EH (cell line): ENCODE results near the gene KRTAP2-3.
"Not testable (repeated sequence)": the region's sequence is repeated elsewhere in the genome, so short reads cannot be mapped to it uniquely, and the experiment has no call there.

Experiments
- DNase-seq: peaks from one replicate; pipeline ENCODE4 v3.0.0-alpha.2; 2015; ENCODE audit warnings: low read depth

KRTAP2-3 gene, protein sequence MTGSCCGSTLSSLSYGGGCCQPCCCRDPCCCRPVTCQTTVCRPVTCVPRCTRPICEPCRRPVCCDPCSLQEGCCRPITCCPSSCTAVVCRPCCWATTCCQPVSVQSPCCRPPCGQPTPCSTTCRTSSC

DNA sequence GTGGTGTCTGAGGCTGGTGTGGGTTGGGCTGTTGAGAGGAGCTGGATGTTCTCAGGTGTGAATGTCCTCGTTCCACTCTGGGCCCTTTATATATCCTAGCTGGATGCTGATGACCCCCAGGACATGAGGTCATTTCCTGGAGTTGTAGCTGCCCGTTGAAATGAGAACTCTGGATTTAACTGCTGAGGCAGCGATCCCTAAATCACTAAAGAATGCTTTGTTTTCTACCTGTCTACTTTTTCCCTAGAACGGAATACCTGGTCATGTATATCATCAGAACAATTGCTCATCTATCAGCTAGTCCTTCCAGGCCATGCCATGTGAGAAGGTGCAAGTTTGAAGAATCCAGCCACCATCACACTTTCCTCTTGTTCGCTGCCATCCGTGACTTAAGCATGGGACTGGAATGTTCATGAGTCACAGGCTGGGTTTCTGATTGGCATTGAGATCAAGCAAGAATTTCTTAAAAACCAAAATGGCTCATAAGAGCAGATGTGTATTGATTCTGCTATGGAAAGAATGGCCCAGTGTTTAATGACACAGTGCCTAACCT lies at the start of gene KRTAP2-3:
KRTAP2-3 (minus strand) TSS at position 63 of the 553 bp plus-strand sequence. CDS start 64 bp downstream, outside the sequence.
- DNase-seq: peak; percentile 98

DNA sequence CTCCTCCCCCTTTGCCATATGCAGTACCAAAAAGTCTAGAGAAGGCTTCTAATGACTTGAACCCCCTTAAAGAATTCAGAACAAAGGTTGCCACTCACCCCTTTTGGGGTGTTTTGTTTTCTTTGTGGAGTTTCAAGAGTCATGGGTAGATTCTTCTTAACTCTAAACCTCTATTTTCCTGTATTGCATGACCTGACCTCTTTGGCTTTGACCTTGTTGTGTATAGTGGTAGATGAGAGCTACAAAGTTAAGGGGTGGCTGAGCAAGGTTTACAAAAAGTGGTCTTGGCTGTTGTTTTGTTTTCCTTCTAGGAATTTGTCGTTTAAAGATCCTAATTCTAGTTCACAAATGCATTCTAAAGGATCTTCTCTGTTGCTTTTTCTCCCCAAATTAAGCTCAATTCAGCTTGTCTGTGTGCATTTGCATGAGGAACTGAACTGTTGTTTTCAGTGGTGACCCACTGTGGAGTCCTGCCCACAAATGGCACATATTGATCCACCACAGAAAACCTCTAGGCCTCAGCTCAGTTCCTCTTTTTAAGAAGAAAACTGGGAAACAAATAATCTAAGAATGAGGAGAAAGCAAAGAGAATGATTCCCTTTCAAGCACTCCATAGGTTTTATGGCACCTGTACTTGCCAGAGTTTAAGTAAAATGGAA lies 48.9 kb upstream of the KRTAP2-3 start:
- not testable (repeated sequence) for DNase-seq

DNA sequence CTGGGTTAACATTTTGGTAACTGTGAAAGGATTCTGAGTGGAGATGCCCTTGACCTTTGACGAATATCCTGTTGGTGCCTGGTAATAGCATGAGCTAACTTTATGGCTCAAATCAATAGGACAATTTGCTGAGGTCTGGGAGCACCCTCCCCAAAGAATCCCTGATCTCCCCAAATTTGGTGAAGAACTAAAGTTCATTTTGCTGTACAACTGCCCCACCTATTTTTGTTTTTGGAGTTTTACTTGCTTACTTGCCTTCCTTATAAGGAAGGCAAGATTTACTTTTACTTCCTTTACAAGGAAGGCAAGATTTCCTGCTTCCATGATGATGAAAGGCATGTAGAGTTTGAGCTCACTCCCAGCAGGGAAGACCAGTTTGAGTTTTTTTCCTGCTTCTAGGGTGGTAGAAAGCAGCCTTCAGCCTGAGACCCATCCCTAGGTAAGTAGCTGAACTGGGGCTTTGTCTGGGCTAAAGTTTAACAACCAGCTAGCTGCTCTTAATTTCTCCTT lies 48.1 kb upstream of the KRTAP2-3 start:
- DNase-seq: peak; percentile 78

DNA sequence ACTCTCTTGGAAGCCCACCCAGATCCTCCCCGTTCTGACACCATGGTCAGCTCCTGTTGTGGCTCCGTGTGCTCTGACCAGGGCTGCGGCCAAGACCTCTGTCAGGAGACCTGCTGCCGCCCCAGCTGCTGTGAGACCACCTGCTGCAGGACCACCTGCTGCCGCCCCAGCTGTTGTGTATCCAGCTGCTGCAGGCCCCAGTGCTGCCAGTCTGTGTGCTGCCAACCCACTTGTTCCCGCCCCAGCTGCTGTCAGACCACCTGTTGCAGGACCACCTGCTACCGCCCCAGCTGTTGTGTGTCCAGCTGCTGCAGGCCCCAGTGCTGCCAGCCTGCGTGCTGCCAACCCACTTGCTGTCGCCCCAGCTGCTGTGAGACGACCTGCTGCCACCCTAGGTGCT lies 45.4 kb upstream of the KRTAP2-3 start, which contains the start of gene KRTAP4-9:
KRTAP4-9 (plus strand) TSS at position 43 of the 400 bp plus-strand sequence; CDS start at position 43, 0 bp downstream.
- DNase-seq: not testable (repeated sequence)

DNA sequence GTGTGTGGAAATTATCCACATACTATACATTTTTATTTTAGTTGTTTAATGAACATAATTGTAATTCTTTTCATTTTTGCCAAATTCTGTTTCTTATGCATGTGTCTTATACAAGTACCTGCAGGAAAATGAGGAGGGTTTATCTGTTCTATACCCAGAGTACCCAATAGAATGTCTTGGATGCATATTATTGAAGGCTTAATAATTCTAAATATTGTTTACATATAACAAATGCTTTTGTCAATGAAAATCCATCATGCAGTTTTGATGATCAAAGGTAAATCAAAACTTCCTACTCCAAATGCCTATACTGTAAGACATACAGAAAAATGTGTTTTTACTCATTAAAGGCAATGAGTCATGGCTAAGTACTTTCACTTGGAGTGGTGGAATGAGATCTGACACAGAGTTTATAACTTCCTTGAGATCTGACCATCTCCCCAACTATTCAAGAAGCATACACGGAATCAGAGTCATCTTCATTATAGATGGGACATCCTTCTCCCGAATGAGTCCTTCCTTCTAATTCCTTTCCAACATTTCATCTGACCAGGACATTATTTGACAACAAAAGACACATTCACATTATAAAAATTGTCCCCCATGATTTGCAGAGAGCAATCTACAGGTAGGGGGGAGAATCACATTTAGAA lies 44.6 kb upstream of the KRTAP2-3 start:
- peak; percentile 87 for DNase-seq

DNA sequence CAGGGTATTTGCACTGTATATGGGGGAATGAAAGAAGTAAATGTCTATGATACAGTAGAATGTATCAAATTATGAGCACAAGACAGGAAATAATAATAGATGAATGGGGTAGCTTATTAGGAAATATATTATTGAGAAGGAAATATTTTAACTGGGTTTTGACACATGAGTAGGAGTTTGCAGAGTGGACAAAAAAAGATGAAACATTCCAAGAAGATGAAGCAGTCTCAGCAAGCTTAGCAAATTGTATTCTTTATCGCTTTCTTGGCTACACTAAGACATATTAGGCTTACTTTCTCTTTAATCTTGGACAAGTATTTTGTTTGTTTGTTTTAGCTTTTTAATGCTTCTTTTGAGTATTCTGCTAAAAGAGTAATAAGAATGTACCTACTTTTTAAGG lies 44.0 kb upstream of the KRTAP2-3 start:
- DNase-seq: peak; percentile 55

DNA sequence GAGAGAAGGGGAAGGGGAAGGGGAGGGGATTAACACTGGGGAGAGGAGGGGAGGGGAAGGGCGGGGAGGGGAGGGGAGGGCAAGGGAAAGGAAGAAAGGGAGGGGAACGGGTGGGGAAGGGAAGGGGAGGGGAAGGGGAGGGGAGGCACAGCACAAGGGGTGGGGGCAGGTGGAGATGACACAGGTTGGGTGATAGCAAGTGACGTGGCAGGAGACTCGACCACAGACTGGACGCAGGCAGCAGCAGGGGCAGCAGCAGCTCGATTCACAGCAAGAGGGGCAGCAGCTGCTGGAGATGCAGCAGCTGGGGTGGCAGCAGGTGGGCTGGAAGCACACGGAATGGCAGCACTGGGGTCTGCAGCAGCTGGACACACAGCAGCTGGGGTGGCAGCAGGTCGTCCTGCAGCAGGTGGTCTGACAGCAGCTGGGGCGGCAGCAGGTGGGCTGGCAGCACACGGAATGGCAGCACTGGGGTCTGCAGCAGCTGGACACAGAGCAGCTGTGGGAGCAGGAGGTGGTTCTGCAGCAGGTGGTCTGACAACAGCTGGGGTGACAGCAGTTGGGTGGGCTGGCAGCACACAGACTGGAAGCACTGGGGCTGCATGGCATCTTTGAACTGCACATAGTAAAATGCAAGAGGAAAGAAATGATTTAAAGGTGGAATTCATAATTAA lies 41.8 kb upstream of the KRTAP2-3 start, which contains the start of gene KRTAP4-16:
KRTAP4-16 (minus strand) TSS at position 624 of the 674 bp plus-strand sequence; CDS start at position 624, 0 bp downstream.
- no peak for DNase-seq

DNA sequence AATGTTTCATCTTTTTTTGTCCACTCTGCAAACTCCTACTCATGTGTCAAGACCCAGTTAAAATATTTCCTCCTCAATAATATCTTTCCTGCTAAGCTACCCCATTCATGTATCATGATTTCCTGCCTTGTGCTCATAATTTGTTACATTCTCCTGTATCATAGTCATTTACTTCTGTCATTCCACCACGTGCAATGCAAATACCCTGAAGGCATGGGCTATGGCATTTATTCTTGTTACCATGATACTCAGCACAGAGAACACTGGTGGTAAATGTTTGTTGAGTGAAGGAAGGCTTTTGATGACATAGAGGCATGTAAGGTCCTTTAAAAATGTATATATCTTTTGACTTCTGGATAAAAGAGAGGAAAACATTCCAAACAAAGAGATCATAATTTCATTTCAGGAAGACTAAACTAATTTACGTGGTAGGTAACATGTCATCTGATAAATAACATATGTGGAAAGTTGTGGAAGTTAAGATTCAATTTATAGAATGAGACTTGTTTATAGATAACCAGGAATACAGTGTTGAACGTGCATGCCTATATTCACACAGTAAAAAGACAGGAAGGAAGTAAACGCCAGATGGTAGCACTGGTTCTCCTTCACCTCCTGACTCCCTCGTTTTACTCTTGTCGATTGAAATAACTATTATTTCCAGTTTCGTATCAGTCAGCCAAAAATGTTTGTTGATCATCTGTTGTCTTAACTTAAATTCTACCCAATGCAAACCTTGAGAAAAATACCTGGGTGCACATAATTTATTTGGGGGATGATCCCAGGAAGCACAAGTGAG lies 40.0 kb upstream of the KRTAP2-3 start:
- peak; percentile 97 for DNase-seq

DNA sequence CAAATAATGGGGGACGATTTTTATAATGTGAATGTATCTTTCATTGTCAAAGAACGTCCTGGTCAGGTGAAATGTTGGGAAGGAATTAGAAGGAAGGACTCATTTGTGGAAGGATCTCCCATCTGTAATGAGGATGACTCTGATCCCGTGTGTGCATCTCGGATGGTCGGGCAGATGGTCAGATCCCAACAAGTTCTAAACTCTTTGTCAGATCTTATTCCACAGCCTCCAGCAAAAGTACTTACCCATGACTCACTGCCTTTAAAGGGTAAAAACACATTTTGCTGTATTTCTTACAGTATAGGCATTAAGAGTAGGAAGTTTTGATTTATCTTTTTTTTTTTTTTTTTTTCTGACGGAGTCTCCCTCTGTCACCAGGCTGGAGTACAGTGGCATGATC lies 38.6 kb upstream of the KRTAP2-3 start:
- peak; percentile 94 for DNase-seq

DNA sequence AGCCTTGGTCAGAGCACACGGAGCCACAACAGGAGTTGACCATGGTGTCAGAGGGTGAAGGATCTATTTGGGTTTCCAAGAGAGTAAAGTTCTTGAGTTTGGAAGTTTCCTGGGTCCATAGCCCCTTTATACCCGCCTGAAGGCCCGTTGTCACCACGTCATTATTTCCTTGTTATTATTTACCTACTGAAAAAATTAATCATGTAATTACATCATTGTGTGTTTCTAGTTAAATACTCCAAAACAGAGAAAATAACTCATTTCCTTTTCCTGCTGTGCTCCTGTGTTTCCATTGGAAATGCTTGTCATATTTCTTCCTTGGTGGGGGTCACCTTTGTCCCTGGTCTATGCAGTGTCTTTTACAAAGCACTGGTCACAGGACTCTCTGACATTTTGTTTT lies 38.1 kb upstream of the KRTAP2-3 start, which contains the start of gene KRTAP4-8:
KRTAP4-8 (minus strand) TSS at position 101 of the 400 bp plus-strand sequence; CDS start at position 43, 58 bp downstream.
- no peak for DNase-seq

DNA sequence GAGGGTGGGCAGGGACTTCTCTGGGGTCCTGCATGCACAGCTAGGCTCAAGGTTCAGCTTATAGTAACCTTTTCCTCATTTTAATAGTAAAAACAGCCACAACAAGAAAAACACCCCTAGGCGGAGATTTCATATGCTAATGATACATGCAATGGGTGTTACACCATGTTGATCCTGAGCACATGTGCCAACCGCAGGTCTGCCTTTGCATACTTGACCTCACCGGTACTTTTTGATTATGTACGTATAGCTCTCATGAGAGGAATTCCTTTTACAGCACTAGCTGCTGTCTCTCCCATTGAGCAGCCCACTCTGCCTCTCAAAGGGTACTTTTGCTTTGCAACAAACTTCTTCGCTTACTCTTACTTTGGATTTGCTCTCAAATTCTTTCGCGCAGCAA lies 36.1 kb upstream of the KRTAP2-3 start:
- DNase-seq: no peak

DNA sequence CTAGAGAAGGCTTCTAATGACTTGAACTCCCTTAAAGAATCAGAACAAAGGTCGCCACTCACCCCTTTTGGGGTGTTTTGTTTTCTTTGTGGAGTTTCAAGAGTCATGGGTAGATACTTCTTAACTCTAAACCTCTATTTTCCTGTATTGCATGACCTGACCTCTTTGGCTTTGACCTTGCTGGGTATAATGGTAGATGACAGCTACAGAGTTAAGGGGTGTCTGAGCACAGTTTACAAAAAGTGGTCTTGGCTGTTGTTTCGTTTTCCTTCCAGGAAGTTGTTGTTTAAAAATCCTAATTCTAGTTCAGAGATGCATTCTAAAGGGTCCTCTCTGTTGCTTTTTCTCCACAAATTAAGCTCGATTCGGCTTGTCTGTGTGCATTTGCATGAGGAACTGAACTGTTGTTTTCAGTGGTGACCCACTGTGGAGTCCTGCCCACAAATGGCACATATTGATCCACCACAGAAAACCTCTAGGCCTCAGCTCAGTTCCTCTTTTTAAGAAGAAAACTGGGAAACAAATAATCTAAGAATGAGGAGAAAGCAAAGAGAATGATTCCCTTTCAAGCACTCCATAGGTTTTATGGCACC lies 28.9 kb upstream of the KRTAP2-3 start:
- not testable (repeated sequence) for DNase-seq

DNA sequence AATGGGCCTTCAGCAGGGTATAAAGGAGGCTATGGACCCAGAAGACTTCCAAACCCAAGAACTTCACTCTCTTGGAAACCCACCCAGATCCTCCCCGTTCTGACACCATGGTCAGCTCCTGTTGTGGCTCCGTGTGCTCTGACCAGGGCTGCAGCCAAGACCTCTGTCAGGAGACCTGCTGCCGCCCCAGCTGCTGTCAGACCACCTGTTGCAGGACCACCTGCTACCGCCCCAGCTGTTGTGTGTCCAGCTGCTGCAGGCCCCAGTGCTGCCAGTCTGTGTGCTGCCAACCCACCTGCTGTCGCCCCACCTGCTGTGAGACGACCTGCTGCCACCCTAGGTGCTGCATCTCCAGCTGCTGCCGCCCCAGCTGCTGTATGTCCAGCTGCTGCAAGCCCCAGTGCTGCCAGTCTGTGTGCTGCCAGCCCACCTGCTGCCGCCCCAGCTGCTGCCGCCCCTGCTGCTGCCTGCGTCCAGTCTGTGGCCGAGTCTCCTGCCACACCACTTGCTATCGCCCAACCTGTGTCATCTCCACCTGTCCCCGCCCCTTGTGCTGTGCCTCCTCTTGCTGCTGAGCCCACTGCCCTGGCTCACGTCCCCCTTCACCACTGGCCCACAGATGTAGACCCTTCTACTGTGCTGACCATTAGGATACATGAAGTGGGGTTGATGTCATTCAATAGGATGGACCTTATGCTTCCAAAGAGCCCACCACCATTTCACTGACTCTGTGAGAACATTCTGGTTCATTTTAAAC lies 24.4 kb upstream of the KRTAP2-3 start, which contains the start of gene KRTAP4-7:
KRTAP4-7 (plus strand) TSS at position 51 of the 757 bp plus-strand sequence; CDS start at position 108, 57 bp downstream.
- DNase-seq: not testable (repeated sequence)

DNA sequence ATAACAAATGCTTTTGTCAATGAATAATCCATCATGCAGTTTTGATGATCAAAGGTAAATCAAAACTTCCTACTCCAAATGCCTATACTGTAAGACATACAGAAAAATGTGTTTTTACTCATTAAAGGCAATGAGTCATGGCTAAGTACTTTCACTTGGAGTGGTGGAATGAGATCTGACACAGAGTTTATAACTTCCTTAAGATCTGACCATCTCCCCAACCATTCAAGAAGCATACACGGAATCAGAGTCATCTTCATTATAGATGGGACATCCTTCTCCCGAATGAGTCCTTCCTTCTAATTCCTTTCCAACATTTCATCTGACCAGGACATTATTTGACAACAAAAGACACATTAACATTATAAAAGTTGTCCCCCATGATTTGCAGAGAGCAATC lies 23.5 kb upstream of the KRTAP2-3 start:
- peak; percentile 92 for DNase-seq

DNA sequence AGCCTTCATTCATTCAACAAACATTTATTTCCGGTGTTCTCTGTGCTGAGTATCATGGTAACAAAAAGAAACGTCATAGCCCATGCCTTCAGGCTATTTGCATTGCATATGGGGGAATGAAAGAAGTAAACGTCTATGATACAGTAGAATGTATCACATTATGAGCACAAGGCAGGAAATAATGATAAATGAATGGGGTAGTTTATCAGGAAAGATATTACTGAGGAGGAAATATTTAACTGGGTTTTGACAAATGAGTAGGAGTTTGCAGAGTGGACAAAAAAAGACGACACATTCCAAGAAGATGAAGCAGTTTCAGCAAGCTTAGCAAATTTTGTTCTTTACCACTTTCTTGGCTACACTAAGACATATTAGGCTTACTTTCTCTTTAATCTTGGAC lies 22.7 kb upstream of the KRTAP2-3 start:
- DNase-seq: peak; percentile 56

DNA sequence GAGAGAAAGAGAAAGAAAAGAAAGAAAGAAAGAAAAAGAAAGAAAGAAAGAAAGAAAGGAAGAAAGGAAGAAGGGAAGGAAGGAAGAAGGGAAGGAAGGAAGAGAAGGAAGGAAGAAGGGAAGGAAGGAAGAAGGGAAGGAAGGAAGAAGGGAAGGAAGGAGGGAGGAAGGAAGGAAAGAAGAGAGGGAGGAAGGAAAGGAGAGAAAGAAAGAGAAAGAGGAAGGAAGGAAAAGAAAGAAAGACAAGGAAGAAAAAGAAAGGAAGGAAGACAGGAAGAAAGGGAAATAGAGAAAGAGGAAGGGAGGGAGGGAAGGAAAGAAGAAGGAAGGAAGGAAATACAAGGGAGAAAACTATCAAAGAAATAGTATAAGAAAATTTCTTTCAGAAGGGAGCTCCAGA lies 16.9 kb upstream of the KRTAP2-3 start:
- no peak for DNase-seq

DNA sequence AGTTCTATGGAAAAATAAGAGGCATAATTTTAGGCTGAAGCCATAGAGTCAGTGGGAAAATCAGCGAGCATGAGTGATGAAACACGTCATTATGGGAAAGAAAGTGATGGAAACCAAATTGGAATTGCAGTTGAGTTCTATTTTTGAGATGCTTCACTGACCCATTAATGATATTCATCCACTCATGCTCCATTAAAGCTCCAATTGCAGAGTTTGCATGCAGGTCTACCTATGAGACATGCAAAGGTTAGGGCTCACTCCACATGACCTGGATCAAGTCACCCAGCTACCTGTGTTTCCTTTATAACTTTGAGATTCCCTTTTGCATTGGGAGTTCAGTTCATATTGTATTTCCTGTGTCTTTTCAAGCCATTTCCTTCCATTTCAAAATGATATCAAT lies 13.8 kb upstream of the KRTAP2-3 start:
- DNase-seq: no peak

DNA sequence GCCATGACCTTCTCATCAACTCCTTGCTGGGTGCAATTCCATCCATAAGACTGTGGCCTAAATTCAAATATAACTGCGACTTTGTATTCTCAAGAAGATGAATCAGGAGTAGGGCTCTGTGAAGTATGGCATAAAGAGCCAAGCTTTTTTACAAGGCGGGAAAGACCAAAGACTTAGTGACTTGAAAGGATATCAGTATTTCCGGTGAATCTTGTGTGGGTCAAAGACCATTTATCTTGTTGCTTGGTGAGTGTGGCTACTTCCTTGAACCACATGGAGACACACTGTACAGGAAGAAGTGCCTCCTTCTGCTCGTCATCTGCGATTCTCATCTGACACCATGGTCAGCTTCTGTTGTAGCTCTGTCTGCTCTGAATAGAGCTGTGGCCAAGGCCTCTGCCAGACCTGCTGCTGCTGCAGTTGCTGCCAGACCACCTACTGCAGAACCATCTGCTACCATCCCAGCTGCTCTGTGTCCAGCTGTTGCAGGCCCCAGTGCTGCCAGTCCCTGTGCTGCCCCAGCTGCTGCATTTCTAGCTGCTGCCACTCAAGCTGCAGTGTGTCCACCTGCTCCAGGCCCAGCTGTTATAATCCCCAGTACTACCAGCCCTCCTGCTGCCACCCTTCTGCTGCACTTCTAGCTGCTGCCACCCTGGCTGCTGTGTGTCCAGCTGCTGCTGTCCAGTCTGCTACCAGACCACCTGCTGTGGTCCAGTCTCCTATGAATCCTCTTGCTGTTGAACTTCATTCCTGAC lies 11.9 kb upstream of the KRTAP2-3 start:
- no peak for DNase-seq

DNA sequence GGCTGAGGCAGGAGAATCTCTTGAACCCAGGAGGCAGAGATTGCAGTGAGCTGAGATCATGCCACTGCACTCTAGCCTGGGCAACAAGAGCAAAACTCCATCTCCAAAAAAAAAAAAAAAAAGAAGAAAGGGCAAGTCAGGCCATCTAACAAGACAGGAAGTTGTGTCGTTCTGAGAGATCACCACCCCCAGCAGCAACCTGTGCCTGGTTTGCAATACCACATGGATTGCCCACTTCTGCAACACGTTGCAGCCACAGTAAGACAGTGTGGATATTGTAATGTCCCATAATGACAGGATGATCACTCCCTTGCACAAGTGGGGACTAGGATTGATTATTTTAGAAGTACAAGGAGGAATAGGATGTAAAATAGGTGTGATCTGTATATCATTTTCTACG lies 9.1 kb upstream of the KRTAP2-3 start:
- DNase-seq: no peak
